Measurements from ENCODE around the gene STYX.

The STYX gene

DNA sequence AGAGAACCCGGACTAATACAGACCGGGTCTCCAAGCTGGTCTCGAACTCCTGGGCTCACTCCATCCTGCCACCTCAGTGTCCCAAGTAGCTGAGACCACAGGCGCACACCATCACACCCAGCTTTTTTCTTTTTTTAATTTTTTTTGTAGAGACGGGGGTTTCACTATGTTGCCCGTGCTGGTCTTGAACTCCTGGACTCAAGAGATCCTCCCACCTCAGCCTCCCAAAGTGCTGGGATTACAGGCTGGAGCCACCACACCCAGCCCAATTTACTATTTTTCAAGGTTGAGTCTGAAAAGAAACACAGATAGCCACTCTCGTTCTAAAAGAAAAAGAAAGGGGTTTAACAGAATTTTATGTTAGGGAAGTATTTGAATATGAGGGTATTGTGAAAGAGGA lies 36.4 kb upstream of the STYX start:
- Histone ChIP-seq H4K20me1 (ENCODE audit: insufficient read depth, low read length, poor library complexity, severe bottlenecking) (peaks cover 60% of the 10 kb centered on the region), H3K4me3 (ENCODE audit: low read length, poor library complexity, severe bottlenecking) (peak overlapping the region; percentile 82), H3K4me2 (ENCODE audit: low read depth, low read length, poor library complexity, severe bottlenecking) (peak overlapping the region; percentile 86), H3K79me2 (ENCODE audit: insufficient read depth, low read length) (peaks cover 72% of the 10 kb centered on the region), H3K9me3 (ENCODE audit: insufficient read depth, low read depth, low read length) (no peaks in the 10 kb centered on the region), H3F3A (ENCODE audit: low read depth) (peaks cover 5% of the 10 kb centered on the region; the same call in 1 of the 2 replicates), H3K27me3 (ENCODE audit: insufficient read depth, low read length, poor library complexity, severe bottlenecking) (no peaks in the 10 kb centered on the region), H3K4me1 (ENCODE audit: insufficient read depth, low read length, poor library complexity, severe bottlenecking) (peaks cover 47% of the 10 kb centered on the region), H3K9ac (ENCODE audit: low read depth, low read length, poor library complexity, severe bottlenecking) (peak overlapping the region; percentile 87), H3K9me2 (replicated peaks; ENCODE audit: low read depth, low read length) (no peaks in the 10 kb centered on the region), H3K36me3 (ENCODE audit: insufficient read depth, low read length) (no peaks in the 10 kb centered on the region), H2AFZ (ENCODE audit: low read length) (no peak overlapping the region)
- TF ChIP-seq, protein P1, sequence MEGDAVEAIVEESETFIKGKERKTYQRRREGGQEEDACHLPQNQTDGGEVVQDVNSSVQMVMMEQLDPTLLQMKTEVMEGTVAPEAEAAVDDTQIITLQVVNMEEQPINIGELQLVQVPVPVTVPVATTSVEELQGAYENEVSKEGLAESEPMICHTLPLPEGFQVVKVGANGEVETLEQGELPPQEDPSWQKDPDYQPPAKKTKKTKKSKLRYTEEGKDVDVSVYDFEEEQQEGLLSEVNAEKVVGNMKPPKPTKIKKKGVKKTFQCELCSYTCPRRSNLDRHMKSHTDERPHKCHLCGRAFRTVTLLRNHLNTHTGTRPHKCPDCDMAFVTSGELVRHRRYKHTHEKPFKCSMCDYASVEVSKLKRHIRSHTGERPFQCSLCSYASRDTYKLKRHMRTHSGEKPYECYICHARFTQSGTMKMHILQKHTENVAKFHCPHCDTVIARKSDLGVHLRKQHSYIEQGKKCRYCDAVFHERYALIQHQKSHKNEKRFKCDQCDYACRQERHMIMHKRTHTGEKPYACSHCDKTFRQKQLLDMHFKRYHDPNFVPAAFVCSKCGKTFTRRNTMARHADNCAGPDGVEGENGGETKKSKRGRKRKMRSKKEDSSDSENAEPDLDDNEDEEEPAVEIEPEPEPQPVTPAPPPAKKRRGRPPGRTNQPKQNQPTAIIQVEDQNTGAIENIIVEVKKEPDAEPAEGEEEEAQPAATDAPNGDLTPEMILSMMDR (conservative IDR thresholded peaks at IDR 0.05; ENCODE audit: low read length): no peak
- TF ChIP-seq EZH2phosphoT487 (IDR thresholded peaks at IDR 0.05; ENCODE audit: borderline replicate concordance): no peak

DNA sequence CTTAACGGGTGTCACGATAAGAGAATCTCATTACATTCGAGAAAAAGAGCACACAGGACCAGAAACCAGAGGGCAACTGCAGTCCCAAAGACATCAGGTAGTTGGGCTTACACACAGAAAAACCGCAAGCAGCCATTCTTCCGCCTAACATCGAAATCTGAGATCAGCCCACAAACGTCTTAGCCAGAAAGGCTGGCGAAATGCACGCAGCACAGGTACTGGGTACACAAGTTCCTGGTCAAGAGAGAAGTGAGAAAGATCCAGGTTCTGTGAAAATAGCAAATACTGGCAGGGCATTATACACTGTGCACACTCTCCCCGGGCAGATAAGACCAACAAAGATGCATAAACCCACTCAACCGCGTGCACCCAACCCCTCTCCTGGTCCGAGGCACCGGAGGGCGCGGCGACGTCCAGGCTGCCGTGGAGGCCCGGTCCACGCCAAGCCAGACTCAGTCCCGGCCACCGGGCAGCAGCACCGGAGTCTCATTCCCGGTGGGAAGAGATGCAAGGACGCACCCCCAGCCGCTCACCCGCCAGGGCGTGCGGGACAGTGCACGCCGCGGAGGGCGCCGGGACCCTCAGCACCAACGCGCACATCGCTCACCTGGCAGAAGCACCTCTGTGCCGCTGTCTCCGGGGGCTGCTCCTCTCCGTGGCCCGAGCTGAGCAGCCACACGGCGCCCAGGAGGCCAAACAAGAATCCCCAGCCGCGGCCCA lies 35.0 kb upstream of the STYX start:
- Histone ChIP-seq H2AFZ (ENCODE audit: low read length) (peak overlapping the region; percentile 79), H3K4me1 (ENCODE audit: insufficient read depth, low read length, poor library complexity, severe bottlenecking) (peaks cover 39% of the 10 kb centered on the region), H3K79me2 (ENCODE audit: insufficient read depth, low read length) (peaks cover 59% of the 10 kb centered on the region), H3K9ac (ENCODE audit: low read depth, low read length, poor library complexity, severe bottlenecking) (peak overlapping the region; percentile 87), H3K9me3 (ENCODE audit: insufficient read depth, low read depth, low read length) (no peaks in the 10 kb centered on the region), H3F3A (ENCODE audit: low read depth) (peaks cover 5% of the 10 kb centered on the region; the same call in 1 of the 2 replicates), H3K9me2 (replicated peaks; ENCODE audit: low read depth, low read length) (no peaks in the 10 kb centered on the region), H3K4me3 (ENCODE audit: low read length, poor library complexity, severe bottlenecking) (peak overlapping the region; percentile 82), H3K36me3 (ENCODE audit: insufficient read depth, low read length) (no peaks in the 10 kb centered on the region), H4K20me1 (ENCODE audit: insufficient read depth, low read length, poor library complexity, severe bottlenecking) (peaks cover 46% of the 10 kb centered on the region), H3K4me2 (ENCODE audit: low read depth, low read length, poor library complexity, severe bottlenecking) (peak overlapping the region; percentile 86), H3K27me3 (ENCODE audit: insufficient read depth, low read length, poor library complexity, severe bottlenecking) (no peaks in the 10 kb centered on the region)
- TF ChIP-seq, protein P1 (conservative IDR thresholded peaks at IDR 0.05; ENCODE audit: low read length): no peak
- no peak for TF ChIP-seq EZH2phosphoT487 (IDR thresholded peaks at IDR 0.05; ENCODE audit: borderline replicate concordance)

DNA sequence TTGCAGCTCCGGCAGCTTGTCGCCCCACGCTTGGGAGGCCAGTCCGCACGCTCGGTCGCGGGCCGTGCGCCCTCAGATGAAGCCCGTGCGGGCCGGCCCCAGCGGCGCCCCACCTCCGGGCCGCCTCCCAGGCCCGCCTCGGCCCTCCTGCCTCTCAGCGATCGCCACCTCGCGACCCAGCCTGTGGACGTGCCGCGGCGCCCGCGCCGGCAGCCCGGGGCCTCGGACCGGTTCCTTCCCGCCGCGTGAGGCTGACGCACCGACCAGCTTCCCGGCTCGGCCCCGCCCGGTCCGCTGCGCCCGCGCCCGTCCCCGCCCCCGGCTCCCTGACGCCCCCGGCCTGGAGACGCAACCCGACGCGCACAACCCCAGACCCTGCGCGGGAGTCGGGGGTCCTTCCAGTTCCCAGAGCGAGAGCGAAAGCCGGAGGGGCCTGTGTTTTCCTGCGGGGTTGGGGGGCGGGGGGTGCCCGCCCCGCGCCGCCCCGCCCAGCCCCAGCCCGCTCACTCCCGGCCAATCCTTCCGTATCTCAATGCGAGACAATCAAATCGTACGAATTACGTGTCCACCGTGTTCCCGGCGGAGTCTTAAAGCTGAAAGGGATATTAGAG lies 34.4 kb upstream of the STYX start, which contains the start of gene ERO1A:
Gene ERO1A, minus strand, starts transcription at position 78 of the 611 bp plus-strand sequence. Its CDS starts 77 bp downstream, at position 1.
- Histone ChIP-seq H3K4me2 (ENCODE audit: low read depth, low read length, poor library complexity, severe bottlenecking) (peak within 1 kb of the TSS; percentile 86), H3K9me2 (replicated peaks; ENCODE audit: low read depth, low read length) (no peaks in the 10 kb centered on the region), H3K27me3 (ENCODE audit: insufficient read depth, low read length, poor library complexity, severe bottlenecking) (no peaks in the 10 kb centered on the region), H3K79me2 (ENCODE audit: insufficient read depth, low read length) (peaks cover 52% of the 10 kb centered on the region), H3K9ac (ENCODE audit: low read depth, low read length, poor library complexity, severe bottlenecking) (peak within 1 kb of the TSS; percentile 87), H3F3A (ENCODE audit: low read depth) (peaks cover 5% of the 10 kb centered on the region; the same call in 1 of the 2 replicates), H3K4me1 (ENCODE audit: insufficient read depth, low read length, poor library complexity, severe bottlenecking) (peaks cover 33% of the 10 kb centered on the region), H2AFZ (ENCODE audit: low read length) (peak within 1 kb of the TSS; percentile 79), H4K20me1 (ENCODE audit: insufficient read depth, low read length, poor library complexity, severe bottlenecking) (peaks cover 39% of the 10 kb centered on the region), H3K36me3 (ENCODE audit: insufficient read depth, low read length) (no peaks in the 10 kb centered on the region), H3K4me3 (ENCODE audit: low read length, poor library complexity, severe bottlenecking) (peak within 1 kb of the TSS; percentile 82), H3K9me3 (ENCODE audit: insufficient read depth, low read depth, low read length) (no peaks in the 10 kb centered on the region)
- TF ChIP-seq, protein P1 (conservative IDR thresholded peaks at IDR 0.05; ENCODE audit: low read length): no peak
- TF ChIP-seq EZH2phosphoT487 (IDR thresholded peaks at IDR 0.05; ENCODE audit: borderline replicate concordance): no peak
